NCI-H1048 (cell line): ENCODE measurements around the gene ERLEC1.
"Not testable (repeated sequence)": the region's sequence is repeated elsewhere in the genome, so short reads cannot be mapped to it uniquely, and the experiment has no call there.

Experiments
- DNase-seq: peaks from one replicate; lab custom pipeline; 2025; lab: John Stamatoyannopoulos, UW

Gene ERLEC1

GRCh38 chr2:53829980-53830290, 43.1 kb downstream of the ERLEC1 start:
- not testable (repeated sequence) for DNase-seq

GRCh38 chr2:53840580-53840979, 53.7 kb downstream of the ERLEC1 start:
- DNase-seq, result no peak

GRCh38 chr2:53841651-53842050, 54.8 kb downstream of the ERLEC1 start:
- not testable (repeated sequence) for DNase-seq

GRCh38 chr2:53842891-53843290, 56.0 kb downstream of the ERLEC1 start:
- DNase-seq, result no peak

GRCh38 chr2:53843595-53843994, 56.8 kb downstream of the ERLEC1 start:
- DNase-seq, result no peak

- no peak for DNase-seq
Measured at GRCh38 chr2:53848062-53848461, 61.2 kb downstream of the ERLEC1 start.

GRCh38 chr2:53851052-53851757, 64.4 kb downstream of the ERLEC1 start:
- not testable (repeated sequence) for DNase-seq

GRCh38 chr2:53852532-53852931, 65.7 kb downstream of the ERLEC1 start:
- DNase-seq, result no peak

- no peak for DNase-seq
Measured at GRCh38 chr2:53854678-53855077, 67.8 kb downstream of the ERLEC1 start.

GRCh38 chr2:53856272-53856671, 69.4 kb downstream of the ERLEC1 start:
- DNase-seq, result no peak

GRCh38 chr2:53859206-53860181, 72.7 kb downstream of the ERLEC1 start, which contains the start of gene GPR75:
Gene GPR75 (minus strand): TSS chr2:53859967. CDS start chr2:53854756, 5,211 bp downstream.
- DNase-seq, result no peak

GRCh38 chr2:53861824-53862223, 75.0 kb downstream of the ERLEC1 start:
- DNase-seq, result no peak

GRCh38 chr2:53863538-53864227, 76.8 kb downstream of the ERLEC1 start:
- no peak for DNase-seq

- DNase-seq, result no peak
Measured at GRCh38 chr2:53865264-53865663, 78.4 kb downstream of the ERLEC1 start.

- no peak for DNase-seq
Measured at GRCh38 chr2:53865962-53866361, 79.1 kb downstream of the ERLEC1 start.

- no peak for DNase-seq
Measured at GRCh38 chr2:53867169-53867568, 80.3 kb downstream of the ERLEC1 start.

GRCh38 chr2:53867773-53868172, 80.9 kb downstream of the ERLEC1 start:
- DNase-seq, result no peak
